Heart left ventricle (tissue), 16 donors: ENCODE measurements around the gene CAMKMT. TPM values are rescaled to one million over a fixed set of nuclear protein-coding genes. Genes with fewer than 3 reads are reported as not detected.

Experiments used
- ATAC-seq, 4 donors: fragments of 200-7000 bp; cut with Tn5 transposase; one replicate each; pipeline ENCODE4 v1.9.1; 2020 to 2022; ENCODE audit warnings: moderate library complexity in 4 of 4, mild to moderate bottlenecking in 3 of 4, moderate number of reproducible peaks in 1 of 4
- DNase-seq, 5 donors: peaks; one replicate each; pipeline ENCODE4 v3.0.0-alpha.2; 2020
- H3K27ac ChIP-seq, 12 donors: fragments of 200-600 bp; sonication (generic) in 4 of 12; one replicate each; pipeline versions ENCODE4 v1.5.0 to v1.8.0; 2016 to 2022; ENCODE audit warnings: mild to moderate bottlenecking in 2 of 12
- H3K27me3 ChIP-seq, 9 donors: fragments of 200-600 bp; sonication (generic) in 2 of 9; one replicate each; pipeline versions ENCODE4 v1.5.1 to v1.8.0; 2016 to 2022; ENCODE audit warnings: mild to moderate bottlenecking in 3 of 9
- H3K36me3 ChIP-seq, 9 donors: fragments of 200-600 bp; sonication (generic) in 2 of 9; one replicate each; pipeline versions ENCODE4 v1.5.0 to v1.8.0; 2018 to 2022; ENCODE audit warnings: mild to moderate bottlenecking in 2 of 9
- H3K4me1 ChIP-seq, 12 donors: fragments of 200-600 bp; sonication (generic) in 4 of 12; one replicate each; pipeline versions ENCODE4 v1.5.0 to v1.8.0; 2016 to 2022; ENCODE audit warnings: mild to moderate bottlenecking in 3 of 12
- H3K4me3 ChIP-seq, 12 donors: fragments of 200-600 bp; sonication (generic) in 4 of 12; one replicate each; pipeline versions ENCODE4 v1.5.0 to v1.8.0; 2017 to 2022; ENCODE audit warnings: mild to moderate bottlenecking in 9 of 12, moderate library complexity in 4 of 12
- H3K9me3 ChIP-seq, 12 donors: fragments of 200-600 bp; sonication (generic) in 4 of 12; one replicate each; pipeline versions ENCODE4 v1.5.0 to v1.8.0; 2016 to 2022; ENCODE audit warnings: mild to moderate bottlenecking in 1 of 12
- POLR2A ChIP-seq, 2 donors: fragments of 450-650 bp; IDR thresholded peaks; one replicate each; pipeline ENCODE4 v1.6.1; 2017; ENCODE audit warnings: antibody characterized with exemption in 2 of 2, mild to moderate bottlenecking in 2 of 2, moderate library complexity in 2 of 2
- WGBS, 4 donors: extraction: QIAGEN DNeasy Blood & Tissue Kit in 2 of 4; methylation state at CpG; one replicate each; pipeline versions ENCODE4 v1.1.5 to v1.1.7; 2013 to 2018; 5-methylcytosine and 5-hydroxymethylcytosine counted together
- intact Hi-C, 10 donors: fragments of 100-400 bp; cut with DNase I; formaldehyde crosslinking; loops; one replicate each; pipeline versions ENCODE4 v1.11.1 to v1.14.2; 2022
- polyA plus RNA-seq, 2 donors: library from polyadenylated mRNA; stranded (reverse); fragments of 200-250 nt; gene quantifications; one replicate each; pipeline ENCODE4 v1.2.3, GENCODE V29; 2013
- total RNA-seq, 9 donors: library from RNA; depleted of rRNA in 2 of 9; stranded (reverse); fragments of >200 nt in 2 of 9; fragmentation: NEBNext Ultra II Directional in 3 of 9; extraction: Animal tissue kit (Norgen Biotek cat#: 25700) in 3 of 9; gene quantifications; one replicate each; pipeline versions ENCODE4 v1.1.0 to v1.2.4, GENCODE V29; 2016 to 2023
- TF ChIP-seq, protein P1 (sequence below), 12 donors: fragments of 200-600 bp; sonication (generic) in 4 of 12; IDR thresholded peaks; one replicate each; pipeline versions ENCODE4 v1.5.0 to v1.8.0; 2018 to 2022; ENCODE audit warnings: antibody characterized with exemption in 12 of 12, mild to moderate bottlenecking in 5 of 12
- donor health status: ischemic (EF 13 %, LVEDD 7.1; RV severe dilation, severe dysfunction).
- donor health status: healthy with polysubstance abuse.
- donor health status: DM: no; HTN: yes; CAD: no.
- donor health status: DM: no; HTN: no; CAD: no.
- donor health status: ischemic (EF 25% LVEDD 6.9; RV normal size, moderate dysfunction).
- donor health status: ischemic (EF 25% LVEDD 5.7; RV mildly dilated, moderate dysfunction).
- donor health status: healthy.
- donor health status: DM: yes; HTN: yes; CAD: no.
- donor health status: ischemic (EF 35%, LVEDD 5.7; RV mildly dilated, moderate dysfunction).
- donor health status: nonischemic (EF 11% LVEDD 7.7; RV severe dilation, severe dysfunction).
- donor health status: DM: yes; HTN: yes; CAD: no.
- donor health status: PGD.
- donor health status: ischemic (EF 29% LVEDD 5.4; RV normal size, mild dysfunction).
- donor health status: nonischemic (EF 23%, LVEDD 6.1; RV moderate dilation, normal function).

Gene CAMKMT
- total and polyA plus RNA-seq, 11 donors: 2.5 to 10.1 (median 4.4) TPM

DNA sequence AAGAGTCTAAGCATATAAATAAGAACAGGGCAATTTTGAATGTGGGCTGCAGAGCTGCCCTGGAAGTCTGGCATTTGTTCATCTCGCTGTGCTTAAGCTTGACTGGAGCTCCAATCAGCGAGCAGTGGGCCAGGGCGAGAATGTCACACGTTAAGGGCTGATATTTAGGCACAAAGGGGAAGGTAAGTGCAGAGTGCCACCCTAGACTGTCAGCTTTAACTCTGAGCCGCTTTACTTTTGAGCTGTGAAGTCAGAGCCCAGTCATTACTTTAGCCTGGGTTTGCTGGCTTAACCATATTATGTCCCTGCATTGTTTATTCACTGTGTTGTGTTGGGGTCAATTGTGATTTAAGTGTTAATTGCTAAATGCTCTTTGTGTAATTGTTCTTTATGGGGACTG is 343.6 kb downstream of the CAMKMT start:
- H3K9me3 ChIP-seq: peaks cover 0 to 4% (median 0%) of the 10 kb centered on the region in 12 donors
- 68 to 82% (median 77%) methylated on average over 5 of the region's 5 CpGs for WGBS, 4 donors
- intact Hi-C loops: no loop called here
- TF ChIP-seq POLR2A (IDR thresholded peaks at IDR 0.05): no peak
- TF ChIP-seq, protein P1, sequence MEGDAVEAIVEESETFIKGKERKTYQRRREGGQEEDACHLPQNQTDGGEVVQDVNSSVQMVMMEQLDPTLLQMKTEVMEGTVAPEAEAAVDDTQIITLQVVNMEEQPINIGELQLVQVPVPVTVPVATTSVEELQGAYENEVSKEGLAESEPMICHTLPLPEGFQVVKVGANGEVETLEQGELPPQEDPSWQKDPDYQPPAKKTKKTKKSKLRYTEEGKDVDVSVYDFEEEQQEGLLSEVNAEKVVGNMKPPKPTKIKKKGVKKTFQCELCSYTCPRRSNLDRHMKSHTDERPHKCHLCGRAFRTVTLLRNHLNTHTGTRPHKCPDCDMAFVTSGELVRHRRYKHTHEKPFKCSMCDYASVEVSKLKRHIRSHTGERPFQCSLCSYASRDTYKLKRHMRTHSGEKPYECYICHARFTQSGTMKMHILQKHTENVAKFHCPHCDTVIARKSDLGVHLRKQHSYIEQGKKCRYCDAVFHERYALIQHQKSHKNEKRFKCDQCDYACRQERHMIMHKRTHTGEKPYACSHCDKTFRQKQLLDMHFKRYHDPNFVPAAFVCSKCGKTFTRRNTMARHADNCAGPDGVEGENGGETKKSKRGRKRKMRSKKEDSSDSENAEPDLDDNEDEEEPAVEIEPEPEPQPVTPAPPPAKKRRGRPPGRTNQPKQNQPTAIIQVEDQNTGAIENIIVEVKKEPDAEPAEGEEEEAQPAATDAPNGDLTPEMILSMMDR (IDR thresholded peaks at IDR 0.05): no peak
- no peak for DNase-seq
- ATAC-seq: no peak
- H3K36me3 ChIP-seq: no peaks in the 10 kb centered on the region
- no peaks in the 10 kb centered on the region for H3K27me3 ChIP-seq
- H3K4me3 ChIP-seq: no peak overlapping the region
- H3K4me1 ChIP-seq: peaks cover 0 to 9% (median 0%) of the 10 kb centered on the region in 12 donors
- H3K27ac ChIP-seq: no peak overlapping the region

DNA sequence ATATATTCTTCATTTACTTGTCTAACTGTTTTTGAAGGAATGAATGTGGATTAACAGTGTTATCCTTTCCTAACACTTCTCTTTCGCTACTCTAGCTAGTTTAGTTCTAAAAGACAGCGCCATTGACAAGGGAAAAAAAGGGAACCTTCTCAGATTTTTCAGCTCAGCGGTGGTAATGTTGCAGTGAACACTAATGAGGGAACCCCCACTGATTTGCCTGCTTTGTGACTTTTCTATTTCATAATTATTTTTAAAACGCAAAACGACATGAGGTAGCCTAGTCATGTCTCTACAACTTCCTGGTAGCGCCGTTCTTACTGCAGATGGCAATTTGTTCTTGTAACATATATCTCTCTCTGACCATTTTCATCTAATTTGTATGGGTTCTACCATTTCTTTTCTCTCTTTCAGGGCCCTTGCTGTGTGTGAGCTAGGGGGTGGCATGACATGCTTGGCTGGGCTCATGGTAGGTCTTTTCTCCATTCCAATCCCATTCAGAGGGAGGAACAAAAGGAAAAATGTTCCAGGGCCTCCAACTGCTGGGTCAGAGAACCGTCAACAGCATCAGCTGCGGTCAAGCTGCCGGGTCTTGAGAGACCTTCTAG is 344.2 kb downstream of the CAMKMT start:
- no peaks in the 10 kb centered on the region for H3K36me3 ChIP-seq
- H3K4me3 ChIP-seq: no peak overlapping the region
- WGBS, 4 donors: 95 to 98% (median 96%) methylated on average over 10 of the region's 10 CpGs
- intact Hi-C loops: no loop called here
- no peaks in the 10 kb centered on the region for H3K27me3 ChIP-seq
- no peaks in the 10 kb centered on the region for H3K9me3 ChIP-seq
- H3K4me1 ChIP-seq: peaks cover 0 to 9% (median 0%) of the 10 kb centered on the region in 12 donors
- ATAC-seq (no peak), DNase-seq (no peak)
- no peak overlapping the region for H3K27ac ChIP-seq
- TF ChIP-seq POLR2A (IDR thresholded peaks at IDR 0.05): no peak
- TF ChIP-seq, protein P1 (IDR thresholded peaks at IDR 0.05): no peak

DNA sequence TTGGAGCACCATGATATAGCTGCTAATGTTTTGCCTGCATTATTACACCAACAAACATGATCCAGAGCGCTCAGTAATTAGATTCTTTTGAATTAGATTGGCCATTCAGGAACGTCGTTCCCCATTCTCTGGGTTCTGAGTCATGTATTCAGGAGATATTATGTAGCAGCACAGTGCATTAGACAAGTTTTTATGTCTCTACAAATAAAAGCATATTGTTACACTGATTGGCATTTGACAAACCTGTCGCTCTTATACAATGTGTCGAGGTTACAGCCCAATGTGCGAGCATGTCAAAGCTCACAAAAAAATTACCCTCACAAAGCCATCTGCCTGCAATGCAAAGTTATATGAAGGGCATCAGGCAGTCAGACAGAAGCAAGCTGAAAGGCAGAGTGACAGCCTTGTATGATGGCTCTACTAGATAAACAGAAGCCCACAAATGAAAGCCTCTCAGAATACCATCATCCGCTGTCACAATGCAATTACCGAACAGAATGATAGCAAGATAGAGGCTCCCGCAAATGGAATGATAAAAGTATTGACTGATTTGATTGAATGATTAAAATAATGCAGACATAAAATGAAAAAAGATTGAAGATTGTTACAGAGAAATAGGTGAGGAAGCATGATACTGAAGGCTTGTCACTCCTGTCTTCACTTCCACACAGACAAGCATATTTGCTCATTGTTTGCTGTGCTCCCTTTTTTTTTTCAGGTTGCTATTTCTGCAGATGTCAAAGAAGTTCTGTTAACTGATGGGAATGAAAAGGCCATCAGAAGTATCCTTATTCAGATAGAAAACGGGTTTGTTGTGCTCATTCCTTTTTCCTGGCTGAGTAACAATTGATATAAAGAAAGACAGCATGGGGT is 345.2 kb downstream of the CAMKMT start:
- Histone ChIP-seq H3K27me3 (no peaks in the 10 kb centered on the region), H3K4me3 (no peak overlapping the region), H3K4me1 (peaks cover 0 to 9% (median 0%) of the 10 kb centered on the region in 12 donors), H3K27ac (no peak overlapping the region), H3K9me3 (no peaks in the 10 kb centered on the region), H3K36me3 (no peaks in the 10 kb centered on the region)
- 85 to 91% (median 89%) methylated on average over 10 of the region's 10 CpGs for WGBS, 4 donors
- intact Hi-C loops: no loop called here
- no peak for DNase-seq
- ATAC-seq: no peak
- TF ChIP-seq, protein P1 (IDR thresholded peaks at IDR 0.05): no peak
- TF ChIP-seq POLR2A (IDR thresholded peaks at IDR 0.05): no peak

DNA sequence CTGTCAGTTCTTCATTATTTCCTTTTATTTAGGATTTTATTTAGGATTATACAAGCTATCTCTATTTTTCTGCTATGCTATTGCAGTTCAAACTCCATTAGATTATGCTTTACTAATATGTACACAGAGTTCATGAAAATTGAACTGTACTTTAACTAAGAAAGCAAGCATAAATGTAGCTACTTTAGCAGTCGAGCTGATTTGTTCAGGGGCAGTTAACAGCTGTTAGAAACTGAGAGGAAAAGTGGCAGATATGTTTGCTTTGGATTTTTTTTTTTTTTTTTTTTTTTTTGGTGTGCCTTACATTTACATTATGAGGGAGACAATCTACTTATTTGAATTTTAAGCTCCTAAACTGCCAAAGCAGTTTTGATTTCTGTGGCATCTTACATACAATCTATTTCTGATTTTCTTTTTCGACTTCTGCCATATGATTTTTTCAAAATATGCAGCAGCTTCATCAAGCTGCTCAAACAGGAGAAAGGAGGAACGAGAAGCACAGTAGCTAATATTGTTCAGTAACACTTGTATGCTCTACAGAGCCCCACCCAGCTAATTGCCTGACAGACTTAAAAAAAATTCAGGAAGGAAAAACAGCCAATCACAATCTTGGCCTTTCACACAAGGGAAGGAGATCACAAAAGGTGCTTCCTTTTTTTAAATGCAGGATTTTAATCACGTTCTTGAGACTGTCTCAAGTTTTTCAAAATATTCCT is 346.4 kb downstream of the CAMKMT start:
- 35 to 52% (median 46%) methylated on average over 4 of the region's 4 CpGs for WGBS, 4 donors
- Histone ChIP-seq H3K27ac (peak overlapping the region in 1 of 12 donors; percentile 29), H3K36me3 (no peaks in the 10 kb centered on the region), H3K4me3 (no peak overlapping the region), H3K9me3 (no peaks in the 10 kb centered on the region), H3K27me3 (no peaks in the 10 kb centered on the region), H3K4me1 (peaks cover 0 to 15% (median 0%) of the 10 kb centered on the region in 12 donors)
- intact Hi-C loops: no loop called here
- ATAC-seq: peak in 3 of 4 donors; percentile 39 to 78 (median 49)
- TF ChIP-seq POLR2A (IDR thresholded peaks at IDR 0.05): no peak
- DNase-seq: no peak
